IMR-90 (cell line): Measurements from ENCODE around the gene SOWAHB.

Experiments used
- CTCF ChIP-seq: conservative IDR thresholded peaks from 2 replicates; pipeline ENCODE4 v1.5.1; 2012; ENCODE audit warnings: mild to moderate bottlenecking, low read depth, low read length, improper control_type of control experiment
- FOS ChIP-seq: fragments of 150-350 bp; IDR thresholded peaks from 2 replicates; pipeline ENCODE4 v1.6.1; 2016; ENCODE audit warnings: low read depth, low read length
- MAFK ChIP-seq: IDR thresholded peaks from 2 replicates; pipeline ENCODE4 v1.6.1; 2012; ENCODE audit warnings: low read depth, low read length, improper control_type of control experiment
- MAZ ChIP-seq: IDR thresholded peaks from 2 replicates; pipeline ENCODE4 v1.6.1; 2012; ENCODE audit warnings: low read depth, mild to moderate bottlenecking, low read length, improper control_type of control experiment, moderate library complexity, borderline replicate concordance
- NFE2L2 ChIP-seq: fragments of 150-350 bp; IDR thresholded peaks from 2 replicates; pipeline ENCODE4 v1.6.1; 2016; ENCODE audit warnings: low read depth, mild to moderate bottlenecking, low read length
- POLR2A ChIP-seq: IDR thresholded peaks from 2 replicates; pipeline ENCODE4 v1.6.1; 2012; ENCODE audit warnings: mild to moderate bottlenecking, low read depth, low read length
- RAD21 ChIP-seq: IDR thresholded peaks from 2 replicates; pipeline ENCODE4 v1.6.1; 2012; ENCODE audit warnings: low read length, improper control_type of control experiment
- RFX5 ChIP-seq: IDR thresholded peaks from 2 replicates; pipeline ENCODE4 v1.8.0; 2012; ENCODE audit warnings: low read depth, mild to moderate bottlenecking, low read length, moderate library complexity
- SMC3 ChIP-seq: fragments of 150-350 bp; IDR thresholded peaks from 2 replicates; pipeline ENCODE4 v1.6.1; 2016; ENCODE audit warnings: low read depth, mild to moderate bottlenecking, antibody characterized with exemption, low read length, moderate library complexity

GRCh38 chr4:76902233-76902890 lies 4.4 kb upstream of the SOWAHB start:
- TF ChIP-seq RFX5 = no peak
- TF ChIP-seq MAFK = no peak
- no peak for TF ChIP-seq SMC3
- no peak for TF ChIP-seq NFE2L2
- no peak for TF ChIP-seq CTCF
- TF ChIP-seq RAD21 = no peak
- no peak for TF ChIP-seq POLR2A
- TF ChIP-seq FOS = no peak
- TF ChIP-seq MAZ = no peak
